ENCODE measurements around the gene SLC9A8.

- no peak for TF ChIP-seq POLR2A (IDR thresholded peaks at IDR 0.05)
- no peak for TF ChIP-seq POLR2AphosphoS5 (IDR thresholded peaks at IDR 0.05; ENCODE audit: insufficient read depth in 1 of 2, low read depth in 1 of 2)
Observed at GRCh38 chr20:49813305-49813974, 812 bp downstream of the SLC9A8 start.

All from vagina (tissue), 2 donors.